Endothelial cell of umbilical vein (primary cell): ENCODE results near the gene NIPBL. TPM values are rescaled to one million over a fixed set of nuclear protein-coding genes. Genes with fewer than 3 reads are reported as not detected.
"Not testable (repeated sequence)": the region's sequence is repeated elsewhere in the genome, so short reads cannot be mapped to it uniquely, and the experiment has no call there.

ENCODE experiments used
- BruUV-seq: library from RNA; stranded (reverse); fragments of 400-500 nt; replicated peaks from 2 replicates; lab custom pipeline; 2021; lab: Mats Ljungman, UMichigan
- CTCF ChIA-PET: fragments of 300-600, 350-600 bp; sonication (Branson Sonifier 250); formaldehyde crosslinking; loops from one replicate; lab custom pipeline; 2021; ENCODE audit warnings: antibody characterized with exemption, inconsistent platforms; lab: Charles Lee
- POLR2A ChIA-PET: fragments of 300-600, 350-600 bp; sonication (Branson Sonifier 250); formaldehyde crosslinking; loops from one replicate; lab custom pipeline; 2021; ENCODE audit warnings: antibody characterized with exemption, inconsistent platforms; lab: Charles Lee
- DNase-seq: peaks from one replicate; pipeline ENCODE4 v3.0.0-alpha.2; 2011; ENCODE audit warnings: low read depth, low spot score
- FAIRE-seq: peaks from 2 replicates; lab custom pipeline; 2011; peaks lifted over from hg19 to GRCh38; lab: Jason Lieb, UNC
- H2AFZ ChIP-seq: 2 replicates; pipeline ENCODE4 v1.6.0; 2012; ENCODE audit warnings: low read depth, low read length, control low read depth, inconsistent platforms
- H3K27ac ChIP-seq: 2 replicates; pipeline ENCODE4 v1.5.1; 2011; ENCODE audit warnings: low read depth, mild to moderate bottlenecking, control low read depth, low read length, moderate library complexity; ENCODE audit not compliant: insufficient read depth
- H3K27me3 ChIP-seq, 2 experiments: 2 replicates each; pipeline versions ENCODE4 v1.6.0 to v1.6.1; 2011; ENCODE audit warnings: low read length in 2 of 2, mixed read lengths in 1 of 2; ENCODE audit not compliant: control insufficient read depth in 2 of 2, insufficient read depth in 2 of 2
- H3K36me3 ChIP-seq, 2 experiments: 2 replicates in 1 of 2; 3 replicates in 1 of 2; pipeline ENCODE4 v1.5.1; 2011; ENCODE audit warnings: low read length in 2 of 2, mild to moderate bottlenecking in 1 of 2, moderate library complexity in 1 of 2; ENCODE audit not compliant: control insufficient read depth in 2 of 2, insufficient read depth in 2 of 2; ENCODE audit errors: extremely low read depth in 1 of 2
- H3K4me1 ChIP-seq: 3 replicates; pipeline ENCODE4 v1.5.1; 2011; ENCODE audit warnings: mild to moderate bottlenecking, low read length; ENCODE audit not compliant: control insufficient read depth, insufficient read depth; ENCODE audit errors: extremely low read depth
- H3K4me2 ChIP-seq: 2 replicates; pipeline ENCODE4 v1.6.1; 2011; ENCODE audit warnings: low read length, control low read depth, mixed read lengths; ENCODE audit not compliant: insufficient read depth
- H3K4me3 ChIP-seq, 3 experiments: fragments of 200-600 bp in 1 of 3; sonication (generic), shearing (Covaris generic) in 1 of 3; replicated peaks in 1 of 3; 2 replicates each; pipeline ENCODE4 v1.5.1; 2011 to 2016; ENCODE audit warnings: control low read depth in 3 of 3, low read length in 3 of 3, mild to moderate bottlenecking in 2 of 3, inconsistent platforms in 1 of 3, low read depth in 1 of 3, moderate library complexity in 1 of 3; ENCODE audit not compliant: insufficient read depth in 1 of 3
- H3K79me2 ChIP-seq: 2 replicates; pipeline ENCODE4 v1.6.0; 2012; ENCODE audit warnings: low read length, inconsistent platforms; ENCODE audit not compliant: control insufficient read depth, insufficient read depth
- H3K9ac ChIP-seq: replicated peaks from 2 replicates; pipeline ENCODE3; 2011; ENCODE audit warnings: low read length, control low read depth; ENCODE audit not compliant: insufficient read depth; ENCODE audit errors: extremely low read depth
- H3K9me1 ChIP-seq: replicated peaks from 3 replicates; pipeline ENCODE4 v1.6.0; 2011; ENCODE audit warnings: mild to moderate bottlenecking, low read length; ENCODE audit not compliant: control insufficient read depth, insufficient read depth; ENCODE audit errors: extremely low read depth
- H3K9me3 ChIP-seq: replicated peaks from 2 replicates; pipeline ENCODE4 v1.5.1; 2012; ENCODE audit warnings: low read length, inconsistent platforms; ENCODE audit not compliant: control insufficient read depth, insufficient read depth
- H4K20me1 ChIP-seq: replicated peaks from 2 replicates; pipeline ENCODE3; 2011; ENCODE audit warnings: mild to moderate bottlenecking, low read length; ENCODE audit not compliant: control insufficient read depth, insufficient read depth; ENCODE audit errors: extremely low read depth
- EZH2 ChIP-seq: IDR thresholded peaks from 2 replicates; pipeline ENCODE4 v1.6.1; 2012; ENCODE audit warnings: borderline replicate concordance, low read depth, mild to moderate bottlenecking, moderate library complexity, low read length, inconsistent platforms; ENCODE audit not compliant: severe bottlenecking
- FOS ChIP-seq: IDR thresholded peaks from 2 replicates; pipeline ENCODE4 v1.6.1; 2011; ENCODE audit warnings: mild to moderate bottlenecking, low read length, moderate library complexity, borderline replicate concordance; ENCODE audit not compliant: insufficient read depth
- GATA2 ChIP-seq: IDR thresholded peaks from 2 replicates; pipeline ENCODE4 v1.7.0; 2011; ENCODE audit warnings: low read depth, mild to moderate bottlenecking, moderate library complexity, mixed read lengths, low read length; ENCODE audit not compliant: insufficient read length, insufficient read depth
- JUN ChIP-seq: IDR thresholded peaks from 2 replicates; pipeline ENCODE4 v1.6.1; 2011; ENCODE audit warnings: borderline replicate concordance, low read depth; ENCODE audit not compliant: insufficient read length, insufficient read depth
- MYC ChIP-seq: IDR thresholded peaks from one replicate; pipeline ENCODE4 v1.6.1; 2011; ENCODE audit warnings: mild to moderate bottlenecking, low read depth, low read length
- POLR2A ChIP-seq: IDR thresholded peaks from 2 replicates; pipeline ENCODE4 v1.6.1; 2012; ENCODE audit warnings: low read depth, mild to moderate bottlenecking, control low read depth, low read length
- POLR2AphosphoS5 ChIP-seq: IDR thresholded peaks from 2 replicates; pipeline ENCODE4 v1.6.1; 2012; ENCODE audit warnings: low read depth, mild to moderate bottlenecking, control low read depth, low read length, moderate library complexity; ENCODE audit not compliant: insufficient read depth
- dilution Hi-C: fragments of 300-500 bp; cut with MboI; formaldehyde crosslinking; loops from one replicate; pipeline ENCODE4 v1.15.0; 2019; ENCODE audit warnings: low sequenced_read_pairs; ENCODE audit not compliant: extremely low pct_ligation_motif_present
- intact Hi-C: fragments of 100-400 bp; cut with micrococcal nuclease; formaldehyde crosslinking; loops from one replicate; pipeline ENCODE4 v1.10.0; 2022
- polyA plus RNA-seq, 4 experiments: library from polyadenylated mRNA; depleted of rRNA in 3 of 4; stranded (reverse) in 3 of 4; unstranded in 1 of 4; fragments of >200 nt; gene quantifications; 2 replicates each; pipeline versions ENCODE4 v1.2.1 to v1.2.3, GENCODE V29; 2011 to 2012; ENCODE audit warnings: missing spikeins in 1 of 4
- total RNA-seq: library from RNA; stranded (reverse); gene quantifications from 2 replicates; pipeline ENCODE4 v1.2.3, GENCODE V29; 2021
- TF ChIP-seq, protein P1 (sequence below): IDR thresholded peaks from 2 replicates; pipeline ENCODE4 v1.6.1; 2011; ENCODE audit not compliant: insufficient read depth, insufficient read length
- TF ChIP-seq, protein P2 (sequence below), 2 donors: IDR thresholded peaks; 1 replicate in 1 of 2; 2 replicates in 1 of 2; pipeline ENCODE4 v1.5.1; 2011; ENCODE audit warnings: low read length in 2 of 2, mild to moderate bottlenecking in 2 of 2, moderate library complexity in 2 of 2, control low read depth in 1 of 2, inconsistent platforms in 1 of 2, low read depth in 1 of 2; ENCODE audit not compliant: insufficient read depth in 1 of 2; ENCODE audit errors: extremely low read depth in 1 of 2

The NIPBL gene
- total and polyA plus RNA-seq, 2 donors (not counting 3 experiments of a cell fraction or from before 2014, with no cell fraction given) = 15.5 to 50.7 TPM

DNA sequence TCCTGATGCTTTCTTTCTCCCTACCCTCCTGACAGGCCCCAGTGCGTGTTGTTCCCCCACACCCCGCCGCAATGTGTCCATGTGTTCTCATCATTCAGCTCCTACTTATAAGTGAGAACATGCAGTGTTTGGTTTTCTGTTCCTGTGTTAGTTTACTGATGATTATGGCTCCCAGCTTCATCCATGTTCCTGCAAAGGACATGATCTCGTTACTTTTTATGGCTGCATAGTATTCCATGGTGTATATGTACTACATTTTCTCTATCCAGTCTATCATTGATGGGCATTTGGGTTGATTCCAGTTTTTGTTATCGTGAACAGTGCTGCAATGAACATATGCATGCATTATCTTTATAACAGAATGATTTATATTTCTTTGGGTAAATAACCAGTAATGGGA is 222.7 kb downstream of the NIPBL start:
- BruUV-seq, CTCF ChIA-PET, H3K27me3 ChIP-seq, H2AFZ ChIP-seq, FAIRE-seq, H3K9me1 ChIP-seq, DNase-seq, intact Hi-C loops, H3K4me3 ChIP-seq, H3K9ac ChIP-seq, H3K4me2 ChIP-seq, H3K4me1 ChIP-seq, H3K27ac ChIP-seq, H3K36me3 ChIP-seq, H3K79me2 ChIP-seq, H3K9me3 ChIP-seq, dilution Hi-C loops, POLR2A ChIA-PET, H4K20me1 ChIP-seq: not testable (repeated sequence)

DNA sequence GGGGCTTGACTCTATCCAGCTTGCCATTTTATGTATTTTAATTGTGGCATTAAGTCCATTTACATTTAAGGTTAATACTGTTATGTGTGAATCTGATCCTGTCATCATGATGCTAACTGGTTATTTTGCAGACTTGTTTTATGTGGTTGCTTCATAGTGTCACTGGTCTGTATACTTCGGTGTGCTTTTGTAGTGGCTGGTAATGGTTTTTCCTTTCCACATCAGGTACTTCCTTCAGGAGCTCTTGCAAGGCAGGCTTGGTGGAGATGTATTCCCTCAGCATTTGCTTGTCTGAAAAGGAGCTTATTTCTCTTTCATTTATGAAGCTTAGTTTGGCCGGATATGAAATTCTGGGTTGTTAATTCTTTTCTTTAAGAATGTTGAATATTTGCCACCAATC is 226.7 kb downstream of the NIPBL start:
- no peak overlapping the region for H3K9ac ChIP-seq
- H4K20me1 ChIP-seq = no peaks in the 10 kb centered on the region
- intact Hi-C loops = no loop called here
- H3K4me2 ChIP-seq = no peak overlapping the region
- H3K36me3 ChIP-seq = peaks cover 0 to 3% of the 10 kb centered on the region in 2 experiments
- no peak overlapping the region for H3K4me3 ChIP-seq
- H3K9me3 ChIP-seq = no peaks in the 10 kb centered on the region
- no peak overlapping the region for H2AFZ ChIP-seq
- TF ChIP-seq EZH2 (no peak), GATA2 (no peak), POLR2A (no peak), MYC (no peak), JUN (no peak), POLR2AphosphoS5 (no peak), FOS (no peak)
- TF ChIP-seq, protein P1, sequence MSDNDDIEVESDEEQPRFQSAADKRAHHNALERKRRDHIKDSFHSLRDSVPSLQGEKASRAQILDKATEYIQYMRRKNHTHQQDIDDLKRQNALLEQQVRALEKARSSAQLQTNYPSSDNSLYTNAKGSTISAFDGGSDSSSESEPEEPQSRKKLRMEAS = no peak
- TF ChIP-seq, protein P2, sequence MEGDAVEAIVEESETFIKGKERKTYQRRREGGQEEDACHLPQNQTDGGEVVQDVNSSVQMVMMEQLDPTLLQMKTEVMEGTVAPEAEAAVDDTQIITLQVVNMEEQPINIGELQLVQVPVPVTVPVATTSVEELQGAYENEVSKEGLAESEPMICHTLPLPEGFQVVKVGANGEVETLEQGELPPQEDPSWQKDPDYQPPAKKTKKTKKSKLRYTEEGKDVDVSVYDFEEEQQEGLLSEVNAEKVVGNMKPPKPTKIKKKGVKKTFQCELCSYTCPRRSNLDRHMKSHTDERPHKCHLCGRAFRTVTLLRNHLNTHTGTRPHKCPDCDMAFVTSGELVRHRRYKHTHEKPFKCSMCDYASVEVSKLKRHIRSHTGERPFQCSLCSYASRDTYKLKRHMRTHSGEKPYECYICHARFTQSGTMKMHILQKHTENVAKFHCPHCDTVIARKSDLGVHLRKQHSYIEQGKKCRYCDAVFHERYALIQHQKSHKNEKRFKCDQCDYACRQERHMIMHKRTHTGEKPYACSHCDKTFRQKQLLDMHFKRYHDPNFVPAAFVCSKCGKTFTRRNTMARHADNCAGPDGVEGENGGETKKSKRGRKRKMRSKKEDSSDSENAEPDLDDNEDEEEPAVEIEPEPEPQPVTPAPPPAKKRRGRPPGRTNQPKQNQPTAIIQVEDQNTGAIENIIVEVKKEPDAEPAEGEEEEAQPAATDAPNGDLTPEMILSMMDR (IDR thresholded peaks at IDR 0.05; ENCODE audit: extremely low read depth in 1 of 2, insufficient read depth in 1 of 2, low read depth in 1 of 2, low read length in 2 of 2) = no peak
- dilution Hi-C loops = no loop called here
- FAIRE-seq (no peak), DNase-seq (no peak)
- no peaks in the 10 kb centered on the region for H3K4me1 ChIP-seq
- H3K9me1 ChIP-seq = no peaks in the 10 kb centered on the region
- ChIA-PET POLR2A (no interaction called here), CTCF (no interaction called here)
- H3K27ac ChIP-seq = no peak overlapping the region
- no peaks in the 10 kb centered on the region for H3K27me3 ChIP-seq
- BruUV-seq = no TSS peak
- no peaks in the 10 kb centered on the region for H3K79me2 ChIP-seq
